Measurements from ENCODE around the gene GNPNAT1.
A peak's percentile ranks its signal among the peaks of the same experiment; 100 is the strongest.
"Not testable (repeated sequence)": the region's sequence is repeated elsewhere in the genome, so short reads cannot be mapped to it uniquely, and the experiment has no call there.

GNPNAT1 gene

GRCh38 chr14:52789118-52789517 lies 2.3 kb downstream of the GNPNAT1 start:
- no peak for DNase-seq

GRCh38 chr14:52786887-52787286 lies 4.5 kb downstream of the GNPNAT1 start:
- no peak for DNase-seq

- no peak for DNase-seq
Measured at GRCh38 chr14:52783206-52783605, 8.2 kb downstream of the GNPNAT1 start.

GRCh38 chr14:52781629-52782028 lies 9.8 kb downstream of the GNPNAT1 start:
- DNase-seq: no peak

GRCh38 chr14:52780893-52781292 lies 10.5 kb downstream of the GNPNAT1 start:
- no peak for DNase-seq

GRCh38 chr14:52778702-52779101 lies 12.7 kb downstream of the GNPNAT1 start:
- DNase-seq: no peak

GRCh38 chr14:52776816-52777215 lies 14.6 kb downstream of the GNPNAT1 start:
- no peak for DNase-seq

GRCh38 chr14:52769887-52770286 lies 21.5 kb downstream of the GNPNAT1 start:
- DNase-seq: no peak

- no peak for DNase-seq
Measured at GRCh38 chr14:52767058-52767833, 24.2 kb downstream of the GNPNAT1 start.

GRCh38 chr14:52762923-52763322 lies 28.5 kb downstream of the GNPNAT1 start:
- not testable (repeated sequence) for DNase-seq

- no peak for DNase-seq
Measured at GRCh38 chr14:52759145-52759544, 32.3 kb downstream of the GNPNAT1 start.

- DNase-seq: no peak
Measured at GRCh38 chr14:52755607-52756316, 35.6 kb downstream of the GNPNAT1 start.

GRCh38 chr14:52748647-52749292 lies 42.6 kb downstream of the GNPNAT1 start:
- DNase-seq: no peak

- DNase-seq: no peak
Measured at GRCh38 chr14:52741865-52742264, 49.5 kb downstream of the GNPNAT1 start.

- no peak for DNase-seq
Measured at GRCh38 chr14:52740751-52741150, 50.7 kb downstream of the GNPNAT1 start.

GRCh38 chr14:52738409-52738808 lies 53.0 kb downstream of the GNPNAT1 start:
- no peak for DNase-seq

GRCh38 chr14:52735921-52736489 lies 55.4 kb downstream of the GNPNAT1 start:
- DNase-seq: no peak

GRCh38 chr14:52733824-52734223 lies 57.6 kb downstream of the GNPNAT1 start:
- no peak for DNase-seq

GRCh38 chr14:52730709-52731111 lies 60.7 kb downstream of the GNPNAT1 start:
- no peak for DNase-seq

- DNase-seq: peak; percentile 99
Measured at GRCh38 chr14:52729925-52730708, 61.3 kb downstream of the GNPNAT1 start, which contains the start of gene STYX. Gene STYX (plus strand): TSS chr14:52730166. CDS start chr14:52730475, 309 bp downstream.

GRCh38 chr14:52729585-52729924 lies 61.9 kb downstream of the GNPNAT1 start:
- DNase-seq: no peak

- not testable (repeated sequence) for DNase-seq
Measured at GRCh38 chr14:52729035-52729434, 62.4 kb downstream of the GNPNAT1 start.

- DNase-seq: not testable (repeated sequence)
Measured at GRCh38 chr14:52727509-52727908, 63.9 kb downstream of the GNPNAT1 start.
